Fibroblast of lung (primary cell): Measurements from ENCODE around the gene QSOX2.

Experiments used
- EZH2 ChIP-seq: IDR thresholded peaks from 2 replicates; pipeline ENCODE4 v1.5.1; 2012; ENCODE audit warnings: low read length, control low read depth, mild to moderate bottlenecking; ENCODE audit errors: missing control alignments
- TF ChIP-seq, protein P1 (sequence below), 2 donors: IDR thresholded peaks in 1 of 2; conservative IDR thresholded peaks in 1 of 2; 1 replicate in 1 of 2; 2 replicates in 1 of 2; pipeline ENCODE4 v1.5.1; 2011 to 2012; ENCODE audit warnings: low read length in 2 of 2, control low read depth in 1 of 2, inconsistent platforms in 1 of 2, low read depth in 1 of 2, mild to moderate bottlenecking in 1 of 2

DNA sequence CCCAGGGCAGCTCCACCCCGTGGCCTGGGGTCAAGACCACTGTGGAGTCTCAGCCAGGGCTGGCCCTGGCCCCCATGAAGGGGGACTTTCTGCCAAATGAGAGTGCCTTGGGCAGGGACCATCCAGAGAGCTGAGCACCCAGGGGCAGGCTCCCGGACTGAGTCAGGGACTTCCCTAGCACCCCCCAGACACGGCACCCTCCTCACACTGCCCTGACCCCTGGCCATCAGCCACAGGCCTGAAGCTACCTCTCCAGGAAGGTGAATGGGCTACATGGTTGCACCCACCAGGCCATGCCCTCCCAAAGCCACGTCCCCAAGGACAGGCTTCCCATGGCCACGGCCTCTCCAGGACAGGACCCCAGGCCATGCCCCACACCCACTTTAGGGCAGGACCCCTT is 48.8 kb upstream of the QSOX2 start:
- TF ChIP-seq, protein P1, sequence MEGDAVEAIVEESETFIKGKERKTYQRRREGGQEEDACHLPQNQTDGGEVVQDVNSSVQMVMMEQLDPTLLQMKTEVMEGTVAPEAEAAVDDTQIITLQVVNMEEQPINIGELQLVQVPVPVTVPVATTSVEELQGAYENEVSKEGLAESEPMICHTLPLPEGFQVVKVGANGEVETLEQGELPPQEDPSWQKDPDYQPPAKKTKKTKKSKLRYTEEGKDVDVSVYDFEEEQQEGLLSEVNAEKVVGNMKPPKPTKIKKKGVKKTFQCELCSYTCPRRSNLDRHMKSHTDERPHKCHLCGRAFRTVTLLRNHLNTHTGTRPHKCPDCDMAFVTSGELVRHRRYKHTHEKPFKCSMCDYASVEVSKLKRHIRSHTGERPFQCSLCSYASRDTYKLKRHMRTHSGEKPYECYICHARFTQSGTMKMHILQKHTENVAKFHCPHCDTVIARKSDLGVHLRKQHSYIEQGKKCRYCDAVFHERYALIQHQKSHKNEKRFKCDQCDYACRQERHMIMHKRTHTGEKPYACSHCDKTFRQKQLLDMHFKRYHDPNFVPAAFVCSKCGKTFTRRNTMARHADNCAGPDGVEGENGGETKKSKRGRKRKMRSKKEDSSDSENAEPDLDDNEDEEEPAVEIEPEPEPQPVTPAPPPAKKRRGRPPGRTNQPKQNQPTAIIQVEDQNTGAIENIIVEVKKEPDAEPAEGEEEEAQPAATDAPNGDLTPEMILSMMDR (conservative IDR thresholded peaks at IDR 0.05 in 1 of 2, IDR thresholded peaks at IDR 0.05 in 1 of 2; ENCODE audit: low read depth in 1 of 2, low read length in 2 of 2): no peak
- no peak for TF ChIP-seq EZH2
